Activated CD8-positive, alpha-beta memory T cell treated with anti-CD3 and anti-CD28 coated beads for 1 hour (primary cell): ENCODE data around the gene WWOX.
"Not testable (repeated sequence)": the region's sequence is repeated elsewhere in the genome, so short reads cannot be mapped to it uniquely, and the experiment has no call there.

Experiments used
- DNase-seq, 2 donors: peaks; one replicate each; pipeline ENCODE4 v3.0.0-alpha.2; 2020; ENCODE audit warnings: low read depth in 1 of 2; ENCODE audit errors: extremely low read depth in 1 of 2

Gene WWOX

GRCh38 chr16:78510496-78510895, 411.0 kb downstream of the WWOX start:
- DNase-seq: no peak

GRCh38 chr16:78513838-78514237, 414.4 kb downstream of the WWOX start:
- DNase-seq: no peak

DNA sequence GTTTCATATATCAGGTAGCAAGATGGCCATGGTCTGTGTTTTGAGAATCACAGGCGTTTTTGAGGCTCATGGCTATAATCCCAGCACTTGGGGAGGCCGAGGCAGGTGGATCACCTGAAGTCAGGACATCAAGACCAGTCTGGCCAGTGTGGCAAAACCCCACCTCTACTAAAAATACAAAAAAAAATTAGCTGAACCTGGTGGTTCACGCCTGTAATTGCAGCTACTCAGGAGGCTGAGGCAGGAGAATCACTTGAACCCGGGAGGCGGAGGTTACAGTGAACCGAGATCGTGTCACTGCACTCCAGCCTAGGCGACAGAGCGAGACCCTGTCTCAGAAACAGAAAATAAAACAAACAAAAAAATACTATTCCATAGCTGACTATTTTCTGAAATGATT, 415.4 kb downstream of the WWOX start:
- not testable (repeated sequence) for DNase-seq

DNA sequence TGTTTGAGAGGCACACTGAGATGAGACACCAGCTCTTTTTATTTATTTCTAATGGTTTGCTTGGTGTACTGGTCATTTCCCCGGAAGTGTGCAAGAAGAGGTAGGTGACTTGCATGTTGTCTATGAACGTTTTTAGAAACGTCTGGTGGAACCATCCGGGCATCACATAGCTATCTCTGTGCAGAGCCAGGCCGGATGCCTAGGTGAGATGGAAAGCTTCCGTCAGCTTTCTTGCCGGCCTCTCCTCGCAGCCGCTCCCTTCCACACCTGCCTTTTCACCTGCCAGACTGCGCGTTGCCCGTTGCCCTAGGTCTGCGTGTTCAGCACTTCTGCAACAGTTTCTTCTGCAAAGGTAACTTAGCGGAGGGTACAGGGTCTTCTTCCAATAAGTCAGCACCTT, 416.0 kb downstream of the WWOX start:
- no peak for DNase-seq

GRCh38 chr16:78516006-78516736, 416.7 kb downstream of the WWOX start:
- DNase-seq: no peak

GRCh38 chr16:78519896-78520295, 420.4 kb downstream of the WWOX start:
- no peak for DNase-seq

DNA sequence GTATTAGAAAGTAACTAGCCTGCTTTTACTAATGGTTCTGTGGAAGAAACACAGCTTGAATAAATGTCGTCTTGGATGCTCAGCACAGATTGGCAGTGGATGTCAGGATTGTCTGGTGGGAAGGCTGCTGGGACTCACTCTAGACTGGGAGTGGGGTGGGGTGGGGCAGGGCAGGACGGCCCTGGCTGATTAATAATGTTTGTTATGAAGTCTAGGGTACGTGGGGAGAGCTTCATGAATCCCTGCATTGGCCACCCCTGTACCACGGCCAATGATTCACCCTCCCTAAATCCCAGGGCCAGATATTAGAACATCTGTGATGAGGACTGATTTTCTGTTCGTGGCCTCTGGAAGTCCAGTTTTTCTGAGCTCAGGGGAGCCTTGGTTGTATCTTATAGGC, 421.0 kb downstream of the WWOX start:
- DNase-seq: no peak

DNA sequence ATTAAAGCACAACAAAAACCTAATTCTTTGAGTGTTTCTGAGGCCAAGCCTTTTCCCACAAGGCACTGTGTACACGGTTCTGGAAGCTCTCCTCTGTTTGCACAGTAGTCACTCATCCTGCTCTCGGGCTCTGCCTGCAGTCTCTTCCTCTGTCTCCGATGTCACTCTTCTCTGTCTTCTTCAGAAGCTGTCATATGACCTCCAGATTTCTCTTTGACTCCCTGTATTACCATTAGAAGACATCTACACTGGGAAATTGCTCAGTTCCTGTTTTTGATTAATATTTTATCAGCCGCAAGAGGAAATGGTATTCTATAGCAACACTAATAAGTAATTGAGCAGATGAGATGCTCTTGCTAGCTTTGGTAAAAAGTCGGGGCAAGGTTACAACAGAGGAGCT, 422.9 kb downstream of the WWOX start:
- DNase-seq: no peak

DNA sequence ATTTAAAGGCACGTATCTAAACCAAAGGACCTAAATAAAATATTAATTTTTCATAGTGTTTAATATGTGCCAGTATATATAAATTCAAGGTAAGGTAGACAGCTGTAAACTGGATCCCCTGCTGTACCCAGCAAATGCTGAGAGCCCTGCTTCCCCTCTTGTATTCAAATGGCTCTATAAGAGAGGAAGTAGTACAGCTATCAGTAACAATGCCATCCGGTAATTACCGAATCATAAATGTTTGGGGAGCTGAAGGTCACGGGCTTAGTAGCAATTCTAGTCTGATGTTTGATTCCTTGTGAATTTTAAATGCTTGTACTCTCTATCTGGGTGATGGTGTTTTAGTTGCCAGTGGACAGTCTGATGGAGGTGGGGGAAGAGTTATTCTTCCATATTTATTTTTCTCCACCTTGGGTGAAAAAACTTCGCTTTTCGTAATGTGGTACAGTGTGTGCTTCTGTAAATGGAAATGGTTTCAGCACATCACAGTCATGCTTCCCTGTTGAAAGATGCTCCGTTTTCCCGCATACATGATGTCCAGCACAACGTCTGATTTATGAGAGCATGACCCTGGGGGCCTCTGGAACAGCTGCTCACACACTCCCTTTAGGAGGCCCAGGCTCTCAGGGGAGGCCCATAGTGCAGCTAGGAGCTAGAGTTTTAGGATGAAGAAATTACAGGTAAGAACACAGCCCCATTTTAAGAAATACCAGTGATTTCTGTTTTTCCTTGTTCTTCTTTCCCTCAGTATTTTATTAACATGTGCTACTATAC, 423.9 kb downstream of the WWOX start:
- no peak for DNase-seq

DNA sequence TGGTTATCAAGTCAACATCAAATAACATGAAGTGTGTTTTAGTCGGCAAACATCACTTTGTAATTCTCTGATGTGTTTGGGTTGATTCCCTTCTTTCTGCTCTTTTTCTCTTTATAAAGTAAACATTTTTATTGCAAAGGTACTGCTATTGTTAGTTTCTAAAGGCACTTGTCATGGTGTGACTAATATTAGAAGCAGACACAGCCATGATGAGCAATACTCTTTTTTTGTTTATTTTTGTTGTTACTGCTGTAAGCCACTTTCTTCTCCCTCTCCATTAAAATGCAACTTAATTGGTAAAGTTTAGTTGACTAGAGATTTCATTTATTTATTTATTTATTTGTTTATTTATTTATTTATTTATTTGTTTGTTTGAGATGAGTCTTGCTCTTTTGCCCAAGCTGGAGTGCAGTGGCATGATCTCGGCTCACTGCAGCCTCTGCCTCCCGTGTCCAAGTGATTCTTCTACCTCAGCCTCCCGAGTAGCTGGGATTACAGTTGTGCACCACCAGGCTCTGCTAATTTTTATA, 424.7 kb downstream of the WWOX start:
- no peak for DNase-seq

- no peak for DNase-seq
These were observed 428.8 kb downstream of the WWOX start for GRCh38 chr16:78528265-78528664.

- no peak for DNase-seq
These were observed 430.4 kb downstream of the WWOX start for GRCh38 chr16:78529881-78530280.

- no peak for DNase-seq
These were observed 430.8 kb downstream of the WWOX start for GRCh38 chr16:78530283-78530682.

- DNase-seq: no peak
These were observed 435.6 kb downstream of the WWOX start for GRCh38 chr16:78535098-78535497.

DNA sequence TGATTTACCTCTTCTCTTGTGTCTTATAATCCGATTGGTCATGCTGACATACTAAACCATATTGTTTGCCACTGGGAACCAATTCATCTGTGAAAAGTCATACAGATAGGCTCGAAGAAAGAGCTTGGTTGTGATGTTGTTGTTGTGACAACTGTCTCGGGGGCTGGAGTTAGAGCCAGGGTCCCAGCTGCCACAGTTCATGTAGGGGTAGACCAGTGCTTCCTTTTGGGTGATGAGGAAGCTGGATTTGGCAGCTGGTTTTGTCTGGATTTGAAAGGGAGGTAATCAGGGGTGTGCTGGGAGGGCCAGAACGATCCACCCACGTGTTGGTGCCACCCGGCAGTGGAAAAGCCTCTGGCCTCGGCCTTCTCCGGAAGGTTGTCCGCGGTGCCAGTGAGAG, 438.1 kb downstream of the WWOX start:
- DNase-seq: no peak

DNA sequence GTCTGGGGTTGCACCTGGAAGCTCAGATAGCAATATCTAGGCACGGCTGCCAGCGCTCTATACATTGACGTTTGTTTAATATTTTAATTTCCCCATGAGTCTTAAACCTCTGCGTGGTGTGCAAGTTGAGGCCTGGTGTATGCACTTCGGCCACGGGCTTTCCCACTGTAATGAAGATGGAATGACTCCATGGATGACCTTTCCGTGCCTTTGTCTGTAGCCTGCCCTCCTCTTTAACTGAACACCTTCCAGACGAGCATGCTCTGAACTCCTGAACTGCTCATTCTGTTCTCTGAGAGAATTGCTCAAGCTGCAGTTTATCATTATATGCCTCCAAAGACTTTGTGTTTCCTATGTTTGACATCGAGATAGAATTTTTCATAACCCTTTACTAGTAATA, 438.8 kb downstream of the WWOX start:
- DNase-seq: no peak

DNA sequence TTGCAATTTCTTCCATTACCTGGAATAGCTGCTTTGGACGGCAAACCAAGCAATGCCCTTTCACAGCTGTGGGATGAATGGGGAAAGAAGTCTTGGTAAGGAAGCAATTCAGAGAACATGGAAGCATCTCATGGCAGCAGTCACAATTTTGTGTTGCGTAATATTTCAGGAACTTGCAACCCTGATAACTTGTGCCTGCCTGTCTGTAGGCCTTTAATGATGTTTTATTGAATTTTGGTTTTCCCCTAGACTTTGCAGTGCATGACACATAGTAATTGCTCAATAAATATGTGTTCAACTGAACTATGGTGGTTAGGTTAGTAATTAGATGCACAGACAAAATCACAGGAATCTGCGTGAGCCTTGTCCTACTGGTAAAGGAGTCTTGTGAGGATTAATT, 439.5 kb downstream of the WWOX start:
- no peak for DNase-seq

- DNase-seq: no peak
These were observed 443.0 kb downstream of the WWOX start for GRCh38 chr16:78542419-78542818.

- no peak for DNase-seq
These were observed 443.6 kb downstream of the WWOX start for GRCh38 chr16:78543023-78543422.

GRCh38 chr16:78549366-78549765, 449.9 kb downstream of the WWOX start:
- DNase-seq: no peak

DNA sequence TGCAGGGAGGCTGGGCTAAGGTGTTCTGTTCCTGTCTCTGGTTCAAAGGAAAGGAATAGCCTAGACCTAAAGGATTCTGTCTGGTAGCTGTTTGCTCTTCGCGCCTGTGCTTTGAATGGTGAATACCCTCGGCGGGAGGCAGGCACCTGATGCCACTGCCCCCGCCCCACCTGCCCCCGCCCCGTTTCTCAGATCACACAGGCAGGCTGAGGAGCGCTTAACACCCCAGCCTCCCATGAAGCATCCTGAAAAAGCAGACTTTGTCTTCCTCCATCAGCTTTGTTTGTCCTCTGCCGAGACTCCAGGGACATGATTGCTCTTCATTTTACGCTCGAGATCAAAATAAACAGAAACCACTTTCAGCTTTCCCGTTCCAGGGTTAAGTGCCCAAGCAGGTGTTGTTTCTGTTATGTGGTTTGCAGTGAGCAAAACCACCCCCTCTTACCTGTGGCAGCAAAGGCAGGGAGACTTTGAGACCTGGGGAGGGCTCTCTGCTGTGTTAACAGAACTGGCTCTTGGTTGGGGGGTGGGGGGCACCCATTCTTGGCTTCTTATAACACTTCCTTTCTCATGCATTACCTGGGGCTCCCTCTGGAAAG, 452.1 kb downstream of the WWOX start:
- DNase-seq: no peak
